Embryonic facial prominence (tissue), 1 donor: Measurements from ENCODE around the gene NSF.

Experiments used
- DNase-seq: peaks from one replicate; pipeline ENCODE4 v3.0.0-alpha.2; 2016; ENCODE audit errors: extremely low spot score

Gene NSF

GRCh38 chr17:46717999-46718398 lies 127.5 kb downstream of the NSF start:
- no peak for DNase-seq

GRCh38 chr17:46719891-46720290 lies 129.4 kb downstream of the NSF start:
- no peak for DNase-seq

GRCh38 chr17:46720408-46720807 lies 129.9 kb downstream of the NSF start:
- DNase-seq: no peak

GRCh38 chr17:46722662-46723285 lies 132.3 kb downstream of the NSF start:
- DNase-seq: no peak

- no peak for DNase-seq
Measured at GRCh38 chr17:46726206-46726605, 135.7 kb downstream of the NSF start.

GRCh38 chr17:46727572-46728348 lies 137.3 kb downstream of the NSF start:
- no peak for DNase-seq

GRCh38 chr17:46730026-46730425 lies 139.6 kb downstream of the NSF start:
- no peak for DNase-seq

GRCh38 chr17:46730679-46731078 lies 140.2 kb downstream of the NSF start:
- DNase-seq: no peak

- no peak for DNase-seq
Measured at GRCh38 chr17:46732160-46732559, 141.7 kb downstream of the NSF start.

GRCh38 chr17:46732754-46733398 lies 142.4 kb downstream of the NSF start:
- no peak for DNase-seq

GRCh38 chr17:46733837-46734475 lies 143.5 kb downstream of the NSF start:
- no peak for DNase-seq

- DNase-seq: no peak
Measured at GRCh38 chr17:46736100-46736499, 145.6 kb downstream of the NSF start.

GRCh38 chr17:46737326-46737725 lies 146.9 kb downstream of the NSF start:
- DNase-seq: no peak

GRCh38 chr17:46738544-46738943 lies 148.1 kb downstream of the NSF start:
- DNase-seq: no peak

GRCh38 chr17:46739982-46740381 lies 149.5 kb downstream of the NSF start:
- DNase-seq: no peak

- no peak for DNase-seq
Measured at GRCh38 chr17:46741122-46741730, 150.8 kb downstream of the NSF start.

- no peak for DNase-seq
Measured at GRCh38 chr17:46742565-46743270, 152.2 kb downstream of the NSF start.

- DNase-seq: no peak
Measured at GRCh38 chr17:46744441-46744840, 154.0 kb downstream of the NSF start.

GRCh38 chr17:46745376-46745775 lies 154.9 kb downstream of the NSF start:
- no peak for DNase-seq

GRCh38 chr17:46751425-46751824 lies 161.0 kb downstream of the NSF start:
- no peak for DNase-seq

- DNase-seq: no peak
Measured at GRCh38 chr17:46753776-46754175, 163.3 kb downstream of the NSF start.
